ENCODE measurements around the gene GFRA4. TPM values are rescaled to one million over a fixed set of nuclear protein-coding genes. Genes with fewer than 3 reads are reported as not detected.

GFRA4 gene
- polyA plus RNA-seq, 4 donors: 0.13 to 0.20 TPM; not detected in 2

DNA sequence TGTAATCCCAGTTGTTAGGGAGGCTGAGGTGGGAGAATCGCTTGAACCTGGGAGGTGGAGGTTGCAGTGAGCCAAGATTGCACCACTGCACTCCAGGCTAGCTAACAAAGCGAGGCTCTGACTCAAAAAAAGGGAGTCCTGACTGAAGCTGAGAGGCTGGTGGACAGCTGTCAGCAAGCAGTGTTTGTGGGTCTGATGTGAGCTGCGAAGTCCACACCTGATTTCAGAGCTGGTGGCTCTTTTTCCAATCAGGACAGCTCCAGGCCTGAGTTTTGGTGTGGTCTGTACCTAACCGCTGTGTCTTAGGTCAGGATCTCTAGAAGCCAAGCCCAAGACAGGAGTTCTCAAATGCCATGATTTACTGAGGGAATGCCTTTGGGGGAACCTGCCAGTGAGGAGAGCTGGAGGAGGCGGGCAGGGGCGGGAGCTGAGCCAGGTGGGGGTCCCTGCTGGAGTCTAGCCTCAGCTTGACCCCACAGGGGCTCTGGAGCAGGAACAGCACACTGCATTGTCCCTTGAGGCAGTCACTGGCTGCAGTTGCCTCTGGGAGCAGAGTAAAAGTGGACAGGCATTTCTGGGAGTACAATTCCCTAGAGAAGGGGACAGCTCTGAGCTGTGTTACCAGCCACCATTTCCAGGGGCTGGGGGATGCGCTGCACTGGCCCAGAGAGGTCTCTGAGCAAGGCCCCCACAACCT is 5.0 kb downstream of the GFRA4 start:
- DNase-seq (ENCODE audit: low read depth in 4 of 4, low spot score in 3 of 4): no peak

DNA sequence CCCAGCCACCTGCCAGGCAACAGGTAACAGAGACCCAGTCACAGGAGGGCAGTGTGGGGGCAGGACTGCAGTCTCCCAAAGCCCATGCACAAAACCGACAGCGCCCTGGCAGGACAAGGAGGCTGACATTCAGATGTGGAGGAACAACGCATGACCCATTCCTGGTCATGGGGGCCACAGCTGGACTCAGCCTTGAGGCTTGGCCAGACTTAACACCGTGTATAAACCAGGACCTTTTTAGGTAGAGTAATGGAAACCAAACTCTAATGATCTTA is 8.1 kb downstream of the GFRA4 start:
- no peak for DNase-seq (ENCODE audit: low read depth in 4 of 4, low spot score in 3 of 4)

DNA sequence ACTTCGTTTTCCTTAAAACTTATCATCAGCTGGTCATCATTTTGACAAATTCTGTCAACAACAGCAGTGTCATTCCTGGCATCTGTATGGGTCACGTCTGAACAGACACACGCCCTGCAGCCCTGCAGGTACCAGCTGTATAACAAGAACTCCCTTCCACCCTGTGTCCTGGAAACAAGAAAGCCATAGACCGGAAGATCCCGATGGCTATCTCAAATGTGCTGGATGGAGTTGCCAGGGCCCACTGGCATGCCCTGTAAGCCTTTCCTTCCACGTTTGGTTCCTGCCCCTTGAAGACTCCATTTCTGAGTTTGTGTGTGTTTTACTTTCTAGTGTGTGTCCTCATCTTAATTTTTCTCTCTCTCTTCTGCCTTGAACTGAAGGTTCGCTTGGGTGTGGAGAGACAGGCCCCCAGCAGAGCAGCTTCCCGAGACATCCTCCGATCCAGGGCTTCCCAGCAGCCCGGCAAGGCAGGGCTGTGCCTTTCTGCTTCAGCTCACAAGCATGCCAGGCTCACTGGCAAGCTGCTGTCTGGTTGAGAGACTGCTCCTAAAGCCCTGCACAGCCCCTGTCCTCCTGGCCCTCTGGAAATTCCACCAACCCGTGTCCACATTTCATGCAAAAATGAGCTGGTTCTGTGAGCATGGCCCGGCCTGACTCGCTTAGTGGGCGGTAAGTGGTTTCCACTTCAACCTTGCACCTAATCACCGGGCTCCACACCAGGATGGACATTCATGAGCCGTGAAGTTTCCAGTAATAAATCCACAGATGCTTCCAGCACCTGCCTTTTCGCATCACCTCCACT is 8.7 kb downstream of the GFRA4 start:
- DNase-seq (ENCODE audit: low read depth in 4 of 4, low spot score in 3 of 4): peak in 1 of 4 donors; percentile 39

DNA sequence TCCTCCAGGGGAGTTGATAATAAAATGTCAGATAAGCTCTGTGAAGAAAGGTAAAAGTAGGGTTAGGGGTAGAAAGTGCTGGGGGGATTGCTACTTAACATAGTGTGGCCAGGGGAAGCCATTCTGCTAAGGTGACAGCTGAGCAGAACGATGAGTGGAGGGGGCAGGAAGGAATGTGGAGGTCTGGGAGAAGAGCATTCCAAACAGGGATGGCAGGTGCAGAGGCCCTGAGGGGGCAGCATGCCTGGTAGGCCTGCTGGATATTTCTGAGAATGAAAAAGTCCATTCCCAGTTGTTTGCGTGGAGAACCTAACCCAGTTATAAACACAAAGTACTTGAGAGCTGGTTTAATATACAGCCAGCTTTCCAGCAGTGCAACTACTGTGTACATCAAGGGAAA is 9.3 kb downstream of the GFRA4 start:
- no peak for DNase-seq (ENCODE audit: low read depth in 4 of 4, low spot score in 3 of 4)

DNA sequence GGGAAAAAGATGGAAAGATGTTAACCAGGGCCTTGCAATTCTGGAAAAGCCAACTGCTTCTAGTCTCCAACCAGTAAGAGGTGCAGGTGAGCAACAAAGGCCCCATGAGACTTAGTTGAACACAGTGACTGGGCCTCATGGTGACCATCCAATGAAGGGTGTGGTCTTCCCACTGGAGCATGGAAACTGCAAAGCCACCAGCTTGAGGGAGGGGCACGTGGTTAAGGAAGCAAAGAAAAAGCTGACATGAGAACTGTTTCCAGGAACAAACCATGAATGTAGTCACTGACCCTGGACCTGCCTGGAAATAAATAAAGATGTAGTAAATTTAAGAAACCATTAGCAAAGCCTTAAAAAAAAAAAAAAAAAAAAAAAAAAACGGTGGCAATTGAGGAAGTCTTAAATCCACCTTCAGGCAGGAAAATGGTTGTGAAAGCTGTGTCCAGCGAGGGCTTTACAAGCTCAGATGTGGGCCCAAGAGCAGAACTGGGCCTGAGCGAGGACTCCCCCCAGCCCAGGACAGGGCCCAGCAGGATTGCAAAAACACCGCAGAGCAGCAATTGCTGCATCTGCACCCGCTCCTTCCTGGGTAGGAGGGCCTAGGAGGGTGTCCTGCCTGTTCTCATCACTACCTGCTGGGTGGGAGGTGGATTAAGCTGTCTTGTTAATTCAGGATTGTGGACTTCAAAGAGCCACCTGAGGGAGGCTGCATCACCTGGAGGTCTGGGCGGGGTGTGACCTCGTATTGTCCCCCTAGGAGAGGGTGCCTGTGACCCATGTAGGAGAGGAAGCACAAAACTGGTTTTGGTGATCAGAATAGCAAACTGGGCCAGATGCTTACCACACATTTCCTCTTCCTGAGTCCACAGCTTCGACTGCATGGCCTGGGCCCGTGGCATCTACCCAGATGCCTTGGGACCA is 10.3 kb downstream of the GFRA4 start:
- DNase-seq (ENCODE audit: low read depth in 4 of 4, low spot score in 3 of 4): peak in 1 of 4 donors; percentile 47

DNA sequence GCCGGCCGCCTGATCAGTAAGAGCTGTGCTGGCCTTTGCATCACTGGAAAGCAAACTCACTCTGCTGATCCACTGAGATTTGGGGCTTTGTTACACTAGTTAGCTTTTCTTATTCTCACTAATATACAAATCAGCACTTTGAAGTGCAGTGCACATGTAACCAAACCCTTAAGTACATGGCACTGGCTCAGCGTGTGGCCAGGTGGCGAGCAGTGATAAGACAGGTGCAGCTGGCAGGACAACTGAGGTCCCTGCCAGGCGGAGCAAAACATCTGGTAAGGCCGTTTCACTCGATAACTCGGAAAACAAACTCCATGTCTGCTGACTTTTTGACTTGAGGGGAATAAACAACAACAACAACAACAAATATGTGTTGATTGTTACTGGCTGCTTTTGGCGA is 11.0 kb downstream of the GFRA4 start:
- DNase-seq (ENCODE audit: low read depth in 4 of 4, low spot score in 3 of 4): no peak

DNA sequence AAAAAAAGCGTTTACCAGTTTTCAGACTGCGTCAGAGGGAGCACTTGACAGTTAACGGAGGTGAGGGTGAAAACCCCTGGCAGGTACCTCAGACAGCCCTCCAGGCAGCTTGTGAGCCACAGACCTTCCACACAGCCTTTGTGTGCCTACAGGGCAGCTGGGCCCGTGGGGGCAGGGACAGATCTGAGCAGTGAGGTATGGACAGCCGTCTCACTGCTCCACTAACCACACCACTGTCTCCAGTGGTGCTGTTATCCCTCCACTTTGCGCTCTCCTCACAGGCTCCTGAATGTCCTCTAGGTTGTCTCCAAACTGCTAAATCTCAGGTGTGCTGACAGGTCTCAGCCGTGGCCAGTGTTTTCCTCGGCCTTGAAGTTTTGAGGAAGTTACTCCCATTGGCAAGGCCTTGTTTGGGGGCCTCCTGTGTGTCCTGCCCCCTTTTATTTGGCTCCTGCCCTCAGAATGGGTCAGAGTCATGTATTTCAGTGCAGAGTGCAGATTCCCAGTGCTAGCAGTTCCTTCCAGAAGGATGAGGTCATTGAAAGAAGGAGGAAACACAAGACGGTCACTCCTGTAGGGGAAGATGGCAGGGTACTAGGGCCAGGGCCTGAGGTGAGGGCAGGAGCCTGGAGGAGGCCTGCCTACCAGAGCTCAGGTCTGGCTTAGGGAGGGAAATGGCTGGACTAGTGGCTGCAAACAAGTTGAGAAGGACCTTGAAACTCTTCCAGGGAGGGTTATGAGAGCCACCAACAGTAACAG is 11.8 kb downstream of the GFRA4 start:
- no peak for DNase-seq (ENCODE audit: low read depth in 4 of 4, low spot score in 3 of 4)

DNA sequence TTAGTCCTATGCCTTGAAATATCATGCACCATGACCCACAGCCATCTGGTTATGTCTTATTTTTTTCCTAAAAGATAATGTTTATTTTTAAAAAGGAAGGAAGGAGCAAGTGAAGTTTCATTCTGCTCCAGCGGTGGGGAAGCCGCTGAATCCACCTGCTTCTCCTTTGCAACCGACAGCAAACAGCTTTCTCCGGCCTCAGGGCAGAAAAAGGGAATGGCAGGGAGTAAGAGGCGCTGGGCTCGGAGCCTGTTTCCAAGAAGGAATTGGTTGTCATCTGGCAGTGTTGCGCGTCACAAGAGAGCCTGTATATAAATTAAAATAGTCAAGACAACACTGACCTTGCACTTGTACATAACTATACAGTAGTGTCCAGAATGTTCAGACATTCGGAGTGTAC is 14.2 kb downstream of the GFRA4 start:
- no peak for DNase-seq (ENCODE audit: low read depth in 4 of 4, low spot score in 3 of 4)

DNA sequence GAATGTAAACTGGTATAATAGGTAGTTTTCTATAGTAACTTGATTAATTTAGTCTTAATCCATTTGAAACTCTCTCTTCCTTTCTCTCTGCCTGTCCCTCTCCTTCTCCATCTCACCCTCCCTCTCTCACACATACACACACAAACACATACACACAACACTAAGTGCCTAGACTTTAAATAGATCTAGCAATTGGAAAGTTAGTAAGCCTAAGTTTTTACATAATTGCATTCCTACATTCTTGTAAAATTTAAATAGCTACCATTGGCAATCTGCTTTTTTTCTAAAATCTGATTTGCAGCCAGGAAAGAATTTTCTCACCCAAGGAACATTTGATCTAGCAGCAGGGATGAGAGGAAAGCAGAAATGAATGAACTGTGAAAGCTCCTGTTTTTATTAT is 15.7 kb downstream of the GFRA4 start:
- no peak for DNase-seq (ENCODE audit: low read depth in 4 of 4, low spot score in 3 of 4)

DNA sequence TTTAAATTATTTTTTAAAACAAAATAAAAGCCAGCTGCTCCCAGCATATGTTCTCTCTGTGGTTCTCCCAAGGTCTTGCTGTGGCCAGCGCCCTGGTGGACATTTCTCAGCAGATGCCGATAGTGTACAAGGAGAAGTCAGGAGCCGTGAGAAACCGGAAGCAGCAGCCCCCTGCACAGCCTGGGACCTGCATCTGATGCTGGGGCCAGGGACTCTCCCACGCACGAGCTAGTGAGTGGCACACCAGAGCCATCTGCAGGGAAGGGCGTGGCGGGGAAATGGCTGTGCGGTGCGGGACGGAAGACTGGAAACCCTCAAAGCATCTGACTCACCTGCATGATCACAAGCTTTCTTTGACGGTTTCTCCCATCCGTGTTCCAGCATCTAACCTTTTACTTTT is 16.5 kb downstream of the GFRA4 start:
- DNase-seq (ENCODE audit: low read depth in 4 of 4, low spot score in 3 of 4): no peak

DNA sequence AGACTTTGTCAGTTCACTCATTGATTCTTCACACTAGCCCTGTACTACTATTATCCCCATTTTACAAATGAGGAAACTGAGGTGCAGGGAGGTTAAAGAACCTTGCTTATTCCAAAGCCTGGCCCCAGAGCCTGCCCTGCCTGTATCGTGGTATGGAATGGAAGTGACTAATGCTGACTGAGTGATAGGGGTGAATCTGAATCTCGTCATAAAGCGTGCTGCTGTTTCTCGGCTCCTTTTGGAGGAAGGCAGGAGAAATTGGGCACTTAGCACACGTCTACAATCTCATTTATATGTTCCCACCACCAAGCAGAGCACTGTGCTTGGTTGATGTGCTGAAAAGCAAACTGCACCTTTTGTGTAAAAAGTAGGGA is 17.1 kb downstream of the GFRA4 start:
- no peak for DNase-seq (ENCODE audit: low read depth in 4 of 4, low spot score in 3 of 4)

DNA sequence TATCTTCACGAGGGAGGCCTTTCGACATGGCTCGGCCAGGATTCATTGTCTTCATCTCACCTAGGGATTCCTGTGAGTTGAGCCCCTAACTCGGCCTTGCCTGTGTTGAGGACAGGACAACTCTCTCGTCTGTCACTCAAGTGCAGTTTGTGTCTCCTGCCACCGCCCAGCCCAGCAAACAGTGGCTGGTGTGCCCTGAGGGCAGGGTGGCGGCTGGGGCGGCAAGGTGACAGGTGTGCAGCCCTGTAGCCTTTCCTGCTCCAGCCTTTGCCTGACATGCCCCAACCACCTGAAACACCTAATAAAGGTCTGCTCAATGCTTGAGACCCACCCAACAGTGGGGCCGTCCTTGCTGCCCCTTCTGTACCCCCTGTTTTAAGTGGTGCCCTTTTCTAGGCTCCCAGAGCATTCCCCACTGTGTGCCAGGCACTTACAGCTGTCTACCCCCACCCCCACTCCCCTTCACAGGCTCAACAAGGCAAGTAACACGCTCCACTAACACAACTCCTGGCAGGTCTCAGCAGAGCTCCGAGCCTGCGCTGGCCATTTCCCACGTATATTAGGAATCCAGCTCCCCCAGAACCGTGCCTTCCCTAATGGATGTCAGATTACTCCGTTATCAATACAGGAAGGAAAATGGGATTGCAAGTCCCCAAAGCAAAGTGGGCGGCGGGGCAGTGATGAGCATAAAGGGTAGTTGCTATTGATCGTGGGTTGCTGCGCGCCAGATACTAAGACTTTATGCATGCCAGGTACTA is 17.7 kb downstream of the GFRA4 start:
- no peak for DNase-seq (ENCODE audit: low read depth in 4 of 4, low spot score in 3 of 4)

DNA sequence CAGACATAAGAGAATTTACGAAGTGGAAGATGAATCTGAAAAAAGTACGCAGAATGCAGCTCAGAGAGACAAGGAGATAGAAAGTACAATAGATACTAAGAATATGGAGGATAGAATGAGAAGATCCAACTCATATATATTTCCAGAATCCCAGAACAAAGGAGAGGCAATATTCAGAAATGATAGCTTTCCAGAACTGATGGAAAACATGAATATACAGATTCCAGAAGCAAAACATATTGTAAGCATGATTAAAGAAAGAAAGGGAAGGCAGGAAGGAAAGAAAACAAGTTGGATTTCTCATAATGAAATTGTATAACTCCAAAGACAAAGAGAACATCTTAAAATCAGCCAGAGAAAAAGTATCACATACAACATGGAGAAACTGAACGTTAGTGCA is 22.9 kb downstream of the GFRA4 start:
- DNase-seq (ENCODE audit: low read depth in 4 of 4, low spot score in 3 of 4): no peak

DNA sequence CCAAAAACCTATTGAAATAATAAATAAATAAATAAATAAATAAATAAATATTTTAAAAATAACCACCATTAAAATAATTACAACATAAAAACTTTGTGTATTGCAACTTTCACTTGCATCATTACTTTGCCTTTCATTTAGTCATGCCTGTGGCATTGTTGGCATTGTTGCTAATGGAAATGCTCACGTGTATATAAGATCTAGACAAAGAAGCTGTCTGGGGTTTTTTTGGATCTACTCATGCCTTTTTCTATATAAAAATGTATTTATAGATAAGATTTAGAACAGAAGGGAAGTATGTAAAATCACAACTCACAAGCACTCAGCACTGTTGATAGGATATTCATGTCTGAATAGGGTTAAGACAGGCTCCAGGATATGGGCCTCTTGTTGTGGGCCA is 27.9 kb downstream of the GFRA4 start:
- DNase-seq (ENCODE audit: low read depth in 4 of 4, low spot score in 3 of 4): no peak

DNA sequence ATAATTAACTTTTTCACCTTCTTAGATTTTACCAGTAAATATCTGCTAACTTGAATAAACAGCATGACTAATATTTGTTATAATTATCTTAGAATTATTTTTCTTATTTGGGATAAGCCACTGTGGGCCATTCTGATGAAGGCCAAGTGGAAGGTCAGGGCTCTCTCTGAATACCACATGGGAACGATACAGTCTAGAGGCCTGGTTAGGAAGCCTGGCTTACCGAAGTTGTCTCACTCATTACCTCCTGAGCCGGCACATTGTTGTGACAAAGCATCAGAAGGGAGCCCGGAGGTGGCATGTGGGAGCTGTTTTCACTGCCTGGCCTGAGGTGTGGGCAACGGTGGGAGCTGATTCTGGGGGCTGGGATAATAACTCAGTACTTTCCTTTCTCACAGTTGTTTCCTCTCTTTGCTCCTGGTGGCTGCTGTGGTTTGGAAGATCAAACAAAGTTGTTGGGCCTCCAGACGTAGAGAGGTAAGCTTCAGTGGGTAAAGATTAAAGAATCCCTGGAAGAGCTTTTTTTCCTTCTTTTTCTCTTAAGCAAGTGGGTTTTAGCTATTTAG is 29.2 kb downstream of the GFRA4 start:
- no peak for DNase-seq (ENCODE audit: low read depth in 4 of 4, low spot score in 3 of 4)

DNA sequence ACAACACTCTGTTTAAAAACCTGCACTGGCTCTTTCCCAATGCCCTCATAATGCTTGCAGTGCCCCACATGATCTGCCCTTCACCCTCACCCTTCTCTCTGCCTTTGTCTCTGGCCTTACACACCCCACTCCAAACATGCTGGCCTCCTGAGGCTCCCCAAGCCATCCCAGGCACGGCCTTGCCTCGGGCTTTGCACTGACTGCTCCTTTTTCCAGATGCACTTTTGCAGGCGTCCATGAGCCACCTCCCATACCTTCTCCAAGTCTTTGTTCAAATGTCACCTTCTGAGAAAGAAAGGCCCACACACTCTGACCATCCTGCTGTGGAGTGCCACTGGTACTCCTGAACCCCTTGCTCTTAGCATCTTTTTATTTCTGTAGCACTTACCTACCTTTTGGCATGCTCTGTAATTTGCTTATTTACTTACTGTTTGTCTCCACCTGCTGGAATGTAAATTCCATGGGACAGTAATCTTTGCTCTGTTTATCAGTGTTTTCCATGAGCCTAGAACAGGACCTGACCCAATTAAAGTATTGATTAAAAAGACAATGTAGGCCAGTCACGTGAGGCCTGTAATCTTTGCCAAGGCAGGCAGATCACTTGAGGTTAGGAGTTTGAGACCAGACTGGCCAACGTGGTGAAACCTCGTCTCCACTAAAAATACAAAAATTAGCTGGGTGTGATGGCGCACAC is 30.7 kb downstream of the GFRA4 start:
- no peak for DNase-seq (ENCODE audit: low read depth in 4 of 4, low spot score in 3 of 4)

DNA sequence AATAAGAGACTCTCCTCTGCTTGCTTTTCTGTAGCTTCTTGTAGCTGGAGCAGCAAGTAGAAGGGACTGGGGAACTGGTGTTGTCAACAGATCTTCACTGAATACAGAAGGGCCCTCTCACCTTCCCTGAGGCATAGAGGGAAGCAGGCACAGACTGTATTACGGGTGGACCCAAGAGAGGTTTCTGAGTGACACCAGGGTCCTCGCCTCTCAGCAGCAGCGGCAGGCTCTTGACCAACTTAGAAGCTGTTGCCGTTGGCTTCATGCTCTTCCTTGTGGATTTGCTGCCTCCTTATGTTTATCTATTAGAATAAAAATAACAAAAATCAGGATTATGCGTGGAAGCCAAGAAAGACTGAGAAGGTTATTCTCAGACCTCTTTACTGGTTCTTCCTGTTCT is 31.7 kb downstream of the GFRA4 start:
- DNase-seq (ENCODE audit: low read depth in 4 of 4, low spot score in 3 of 4): no peak

DNA sequence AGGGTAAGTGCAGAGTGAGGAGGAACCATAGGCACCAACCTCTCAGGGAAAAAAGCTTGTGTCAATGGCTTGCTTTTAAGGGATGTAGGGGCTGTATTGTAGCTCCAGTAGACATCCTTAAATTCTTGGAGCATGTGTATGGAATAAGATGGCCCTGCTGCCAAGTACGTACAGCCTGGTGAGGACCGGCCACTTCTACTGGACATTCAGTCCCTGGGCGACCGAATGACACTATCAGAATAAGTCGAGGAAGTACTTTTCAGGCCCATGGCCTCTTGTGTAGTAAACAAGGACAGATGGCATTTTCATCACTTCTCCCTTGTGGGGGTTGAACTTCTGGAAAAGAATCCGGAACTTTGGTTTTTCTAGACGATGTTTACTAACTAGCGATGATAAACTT is 32.8 kb downstream of the GFRA4 start:
- DNase-seq (ENCODE audit: low read depth in 4 of 4, low spot score in 3 of 4): no peak

DNA sequence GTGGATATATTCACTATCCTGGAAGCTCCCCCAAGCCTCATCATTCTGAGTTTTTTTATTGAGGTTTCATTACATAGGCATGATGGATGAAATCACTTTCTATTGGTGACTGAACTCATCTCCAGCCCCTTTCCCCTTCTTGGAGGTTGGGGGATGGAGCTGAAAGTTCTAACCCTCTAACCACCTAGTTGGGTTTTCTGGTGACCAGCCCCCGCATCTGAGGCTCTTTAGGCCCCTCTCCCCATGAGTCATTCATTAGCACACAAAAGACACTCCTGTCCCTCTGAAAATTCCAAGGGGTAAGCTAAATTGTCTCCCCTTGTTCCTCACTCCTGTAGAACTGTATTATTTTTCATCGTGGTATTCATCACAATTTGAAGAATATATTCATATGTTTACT is 33.3 kb downstream of the GFRA4 start:
- DNase-seq (ENCODE audit: low read depth in 4 of 4, low spot score in 3 of 4): no peak

Measured in right renal pelvis (tissue), 4 donors.